HG02970 (cell line): Measurements from ENCODE around the gene PES1.
"Not testable (repeated sequence)": the region's sequence is repeated elsewhere in the genome, so short reads cannot be mapped to it uniquely, and the experiment has no call there.

Experiments used
- ATAC-seq: cut with Tn5 transposase; IDR thresholded peaks from one replicate; pipeline ENCODE4 v1.9.1; 2021; ENCODE audit warnings: mild to moderate bottlenecking, moderate library complexity, moderate number of reproducible peaks; ENCODE audit not compliant: unreplicated experiment, low FRiP score

Gene PES1

GRCh38 chr22:30557243-30557642 is 34.5 kb downstream of the PES1 start:
- ATAC-seq, result no peak

GRCh38 chr22:30556388-30556787 is 35.3 kb downstream of the PES1 start:
- no peak for ATAC-seq

DNA sequence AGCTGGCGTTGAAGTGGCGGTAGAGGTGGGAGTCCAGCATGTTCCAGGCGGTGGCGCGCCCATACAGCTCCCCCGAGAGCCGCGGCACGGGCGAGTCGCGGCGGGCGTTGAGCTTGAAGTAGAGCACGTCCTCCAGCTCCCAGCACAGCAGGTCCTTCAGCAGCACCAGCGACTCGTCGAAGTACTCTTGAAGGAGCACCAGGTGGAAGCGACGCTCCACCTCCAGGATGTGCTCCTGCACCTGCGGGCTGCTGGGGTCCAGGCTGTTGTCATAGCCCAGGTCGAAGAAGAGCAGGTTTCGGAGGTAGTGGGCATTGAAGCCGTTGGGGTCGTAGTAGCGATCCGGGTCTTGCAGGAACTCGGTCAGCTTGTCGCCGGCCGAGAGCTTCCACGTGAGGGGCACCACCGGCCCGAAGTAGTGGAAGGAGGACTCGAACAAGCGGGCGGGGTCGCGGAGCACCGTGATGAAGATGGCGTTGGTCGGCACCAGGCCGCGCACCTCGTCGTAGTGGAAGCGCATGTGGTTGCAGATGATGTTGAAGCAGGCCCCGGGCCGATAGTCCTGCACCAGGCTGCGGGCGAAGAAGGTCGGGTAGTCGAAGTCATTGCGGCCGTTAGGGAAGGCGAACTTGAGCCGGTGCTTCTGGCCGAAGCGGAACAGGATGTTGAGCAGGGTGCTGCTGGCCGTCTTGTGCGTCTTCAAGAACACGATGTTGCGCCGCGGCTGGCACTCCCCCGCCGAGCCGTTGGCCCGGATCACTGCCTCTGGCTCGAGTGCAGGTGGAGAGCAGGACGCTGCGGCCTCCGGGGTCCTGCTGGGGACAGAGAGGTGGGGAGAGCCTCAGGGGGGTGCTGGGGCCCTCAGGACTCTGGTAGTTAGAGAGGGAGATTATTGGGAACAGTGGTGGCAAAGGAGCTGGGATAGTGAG is 36.2 kb downstream of the PES1 start:
- no peak for ATAC-seq

DNA sequence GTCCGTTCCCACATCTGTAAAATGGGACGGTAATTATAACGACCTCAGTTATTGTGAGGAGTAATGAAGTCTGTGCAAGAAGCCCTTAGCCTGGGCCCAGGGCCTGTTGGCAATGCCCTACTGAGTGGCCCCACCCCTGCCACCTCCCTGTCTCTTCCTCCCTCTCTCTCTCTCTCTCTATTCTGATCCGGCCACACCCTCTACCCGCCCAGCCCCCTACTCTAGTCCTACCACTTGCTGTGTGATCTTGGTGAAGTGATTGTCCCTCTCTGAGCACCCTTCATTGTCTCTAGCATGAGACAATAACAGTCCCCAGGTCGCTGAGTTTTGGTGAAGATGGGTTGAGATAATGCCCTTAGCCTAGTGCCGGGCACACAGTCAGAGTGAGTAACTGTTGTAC is 37.7 kb downstream of the PES1 start:
- no peak for ATAC-seq

- no peak for ATAC-seq
Observed at GRCh38 chr22:30552719-30553118, 39.0 kb downstream of the PES1 start.

DNA sequence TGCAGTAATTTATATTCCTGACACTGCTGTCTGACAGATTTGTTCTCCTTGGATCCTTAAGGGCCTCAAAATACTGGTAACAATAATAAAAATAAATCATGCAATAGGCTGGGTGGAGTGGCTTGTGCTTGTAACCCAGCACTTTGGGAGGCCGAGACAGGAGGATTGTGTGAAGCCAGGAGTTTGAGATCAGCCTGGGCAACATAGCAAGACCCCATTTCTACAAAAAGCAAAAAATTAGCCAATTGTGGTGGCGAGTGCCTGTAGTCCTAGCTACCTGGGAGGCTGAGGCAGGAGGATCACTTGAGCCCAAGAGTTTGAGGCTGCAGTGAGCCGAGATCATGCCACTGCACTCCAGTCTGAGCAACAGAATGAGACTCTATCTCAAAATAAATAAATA is 39.9 kb downstream of the PES1 start:
- not testable (repeated sequence) for ATAC-seq

- no peak for ATAC-seq
Observed at GRCh38 chr22:30547188-30547587, 44.5 kb downstream of the PES1 start.

DNA sequence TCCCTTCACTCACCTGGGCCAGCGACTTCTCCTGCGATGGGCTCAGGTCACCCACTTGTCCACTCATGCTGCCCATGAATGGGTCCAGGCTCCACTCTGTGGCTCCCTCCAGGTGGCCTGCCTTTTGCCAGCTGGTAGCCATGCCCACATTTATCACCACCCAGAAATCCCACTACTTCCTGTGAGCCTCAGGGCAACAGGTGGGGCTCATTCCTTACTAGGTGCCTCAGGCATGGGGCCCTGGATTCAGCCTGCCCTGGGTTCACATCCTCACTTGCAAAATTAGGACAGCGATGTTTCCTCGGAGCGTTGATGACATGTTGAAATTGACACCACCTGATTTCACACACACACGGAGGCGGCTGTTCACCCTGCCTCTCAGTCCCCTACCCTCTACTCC is 45.1 kb downstream of the PES1 start, which contains the start of gene SEC14L6:
SEC14L6 (minus strand) TSS at position 126 of the 400 bp plus-strand sequence; CDS start at position 67, 59 bp downstream.
- no peak for ATAC-seq

DNA sequence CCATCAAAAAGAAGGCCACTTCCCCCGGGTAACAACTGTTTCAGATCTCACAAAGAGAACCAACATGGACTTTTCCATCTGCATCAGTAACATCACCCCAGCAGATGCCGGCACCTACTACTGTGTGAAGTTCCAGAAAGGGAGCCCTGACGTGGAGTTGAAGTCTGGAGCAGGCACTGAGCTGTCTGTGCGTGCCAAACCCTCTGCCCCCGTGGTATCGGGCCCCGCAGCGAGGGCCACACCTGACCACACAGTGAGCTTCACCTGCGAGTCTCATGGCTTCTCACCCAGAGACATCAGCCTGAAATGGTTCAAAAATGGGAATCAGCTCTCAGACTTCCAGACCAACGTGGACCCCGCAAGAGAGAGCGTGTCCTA is 48.9 kb downstream of the PES1 start:
- ATAC-seq, result no peak

DNA sequence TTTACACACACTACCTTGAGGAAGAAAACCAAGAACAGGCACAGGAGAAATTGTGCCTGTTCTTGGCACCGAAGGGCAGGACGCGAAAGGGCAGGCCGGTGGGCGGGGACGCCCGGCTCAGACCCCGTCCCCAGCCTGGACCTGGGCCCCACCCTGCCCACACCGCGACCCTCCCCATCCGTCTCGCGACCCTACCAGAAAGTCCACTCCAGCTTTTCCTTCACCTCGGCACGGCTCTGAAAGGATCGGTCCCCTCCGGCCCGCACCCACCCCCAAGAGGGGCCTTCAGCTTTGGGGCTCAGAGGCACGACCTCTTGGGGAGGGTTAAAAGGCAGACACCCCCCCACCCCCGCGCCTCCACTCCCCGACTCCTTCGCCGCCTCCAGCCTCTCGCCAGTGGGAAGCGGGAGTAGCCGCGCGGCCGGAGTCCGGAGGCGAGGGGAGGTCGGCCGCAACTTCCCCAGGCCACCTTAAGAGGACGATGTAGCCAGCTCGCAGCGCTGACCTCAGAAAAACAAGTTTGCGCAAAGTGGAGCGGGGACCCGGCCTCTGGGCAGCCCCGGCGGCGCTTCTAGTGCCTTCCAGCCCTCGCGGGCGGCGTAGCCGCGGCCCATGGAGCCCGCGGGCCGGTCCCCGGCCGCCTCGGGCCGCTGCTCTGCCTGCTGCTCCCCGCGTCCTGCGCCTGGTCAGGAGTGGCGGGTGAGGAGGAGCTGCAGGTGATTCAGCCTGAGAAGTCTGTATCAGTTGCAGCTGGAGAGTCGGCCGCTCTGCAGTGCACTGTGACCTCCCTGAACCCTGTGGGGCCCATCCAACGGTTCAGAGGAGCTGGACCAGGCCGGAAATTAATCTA is 49.5 kb downstream of the PES1 start:
- ATAC-seq, result no peak

DNA sequence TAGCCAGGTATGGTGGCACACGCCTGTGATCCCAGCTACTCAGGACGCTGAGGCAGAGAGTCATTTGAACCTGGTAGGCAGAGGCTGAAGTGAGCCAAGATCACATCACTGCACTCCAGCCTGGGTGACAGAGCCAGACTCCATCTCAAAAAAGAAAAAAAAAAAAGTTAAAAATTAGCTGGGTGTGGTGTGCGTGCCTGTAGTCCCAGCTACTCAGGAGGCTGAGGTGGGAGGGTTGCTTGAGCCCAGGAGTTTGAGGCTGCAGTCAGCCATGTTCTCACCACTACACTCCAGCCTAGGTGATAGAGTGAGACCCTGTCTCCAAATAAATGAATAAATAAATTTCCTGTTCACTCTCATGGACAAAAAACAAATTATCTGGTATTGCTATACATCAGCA is 50.2 kb downstream of the PES1 start:
- not testable (repeated sequence) for ATAC-seq

GRCh38 chr22:30539368-30539767 is 52.3 kb downstream of the PES1 start:
- no peak for ATAC-seq

GRCh38 chr22:30538280-30538679 is 53.4 kb downstream of the PES1 start:
- ATAC-seq, result no peak

- ATAC-seq, result no peak
Observed at GRCh38 chr22:30537083-30537731, 54.5 kb downstream of the PES1 start.

DNA sequence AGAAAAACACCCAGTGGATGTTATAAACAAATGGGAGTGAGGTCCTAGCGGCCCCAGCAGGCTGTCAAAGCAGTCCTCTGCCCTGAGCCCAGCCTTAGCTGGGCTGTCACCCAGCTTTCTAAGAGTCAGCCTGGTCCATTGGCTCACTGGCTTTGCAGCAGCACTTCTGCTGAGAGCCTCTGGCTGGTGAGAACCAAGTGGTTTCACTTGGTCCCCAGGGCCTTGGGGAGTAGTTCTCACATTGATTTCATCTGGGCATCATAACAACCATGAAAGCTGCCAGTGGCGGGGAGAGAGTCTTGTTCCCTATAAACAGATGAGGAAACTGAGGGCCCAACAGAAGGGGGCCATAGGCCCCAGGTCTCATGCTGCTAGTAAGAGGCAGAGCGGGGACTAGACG is 56.5 kb downstream of the PES1 start:
- no peak for ATAC-seq

- no peak for ATAC-seq
Observed at GRCh38 chr22:30531651-30532608, 59.8 kb downstream of the PES1 start.

DNA sequence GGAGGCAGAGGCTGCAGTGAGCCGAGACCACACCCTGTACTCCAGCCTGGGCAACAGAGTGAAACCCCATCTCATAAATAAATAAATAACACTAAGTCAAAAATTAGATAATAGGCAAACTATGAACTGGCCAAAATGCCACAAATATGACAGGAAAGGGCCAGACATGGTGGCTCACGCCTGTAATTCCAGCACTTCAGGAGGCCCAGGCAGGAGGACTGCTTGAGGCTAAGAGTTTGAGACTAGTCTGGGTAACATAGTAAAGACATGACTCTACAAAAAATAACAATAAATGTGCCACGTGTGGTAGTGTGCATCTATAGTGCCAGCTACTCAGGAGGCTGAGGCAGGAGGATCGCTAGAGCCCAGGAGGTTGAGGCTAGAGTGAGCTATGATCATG is 65.1 kb downstream of the PES1 start:
- no peak for ATAC-seq
